T-helper 2 cell treated with Interferon-gamma antibody and Interleukin-4, amounts not matched to agents 100 ng/mL and 5 ng/mL, for 36 hours (primary cell): ENCODE results near the gene KCTD16. TPM values are rescaled to one million over a fixed set of nuclear protein-coding genes. Genes with fewer than 3 reads are reported as not detected.

Experiments
- intact Hi-C: fragments of 100-400 bp; cut with micrococcal nuclease; formaldehyde crosslinking; loops from one replicate; pipeline ENCODE4 v1.15.1; 2023
- total RNA-seq: library from RNA; stranded (reverse); gene quantifications from 2 replicates; pipeline ENCODE4 v1.2.3, GENCODE V29; 2022

Gene KCTD16
- total RNA-seq, 1 donor from 2014 or later = not detected

GRCh38 chr5:144162686-144163085 lies 8.0 kb upstream of the KCTD16 start:
- intact Hi-C loops = no loop called here

- intact Hi-C loops = no loop called here
Measured at GRCh38 chr5:144166696-144167095, 4.0 kb upstream of the KCTD16 start.

- intact Hi-C loops = no loop called here
Measured at GRCh38 chr5:144167998-144168397, 2.7 kb upstream of the KCTD16 start.

- intact Hi-C loops = loop anchor here (1.0 to 10.0 kb wide), 8 partner anchors 18 to 1815 kb away; no protein-coding TSS in a partner anchor
Measured at GRCh38 chr5:144169904-144170275, 783 bp upstream of the KCTD16 start.

DNA sequence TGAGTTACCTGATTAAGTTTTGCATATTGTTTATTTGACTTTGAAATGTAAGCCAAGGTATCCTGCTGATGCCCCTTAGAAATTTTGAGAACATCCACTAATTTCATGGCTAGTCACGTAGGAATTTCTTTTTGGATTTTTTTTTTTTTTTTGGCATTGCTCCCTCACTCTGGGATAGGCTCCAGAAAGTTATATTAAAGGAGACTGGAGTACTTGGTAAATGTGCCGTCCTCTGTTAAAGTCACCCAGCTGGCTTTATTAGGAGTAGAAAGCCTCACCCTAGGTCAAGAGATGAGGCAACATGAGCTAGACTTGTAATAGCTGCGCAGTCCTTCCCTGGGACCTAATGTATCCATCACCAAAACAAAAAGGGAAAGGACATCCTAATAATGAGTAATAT lies 3.1 kb downstream of the KCTD16 start:
- intact Hi-C loops = loop anchor here (5.0 to 10.0 kb wide), 4 partner anchors 821 to 1819 kb away; no protein-coding TSS in a partner anchor

- intact Hi-C loops = loop anchor here (10.0 kb wide), 1 partner anchor 1823 kb away; no protein-coding TSS in a partner anchor
Measured at GRCh38 chr5:144177548-144177947, 6.9 kb downstream of the KCTD16 start.

- intact Hi-C loops = loop anchor here (10.0 kb wide), 1 partner anchor 1824 kb away; no protein-coding TSS in a partner anchor
Measured at GRCh38 chr5:144179226-144179625, 8.6 kb downstream of the KCTD16 start.

DNA sequence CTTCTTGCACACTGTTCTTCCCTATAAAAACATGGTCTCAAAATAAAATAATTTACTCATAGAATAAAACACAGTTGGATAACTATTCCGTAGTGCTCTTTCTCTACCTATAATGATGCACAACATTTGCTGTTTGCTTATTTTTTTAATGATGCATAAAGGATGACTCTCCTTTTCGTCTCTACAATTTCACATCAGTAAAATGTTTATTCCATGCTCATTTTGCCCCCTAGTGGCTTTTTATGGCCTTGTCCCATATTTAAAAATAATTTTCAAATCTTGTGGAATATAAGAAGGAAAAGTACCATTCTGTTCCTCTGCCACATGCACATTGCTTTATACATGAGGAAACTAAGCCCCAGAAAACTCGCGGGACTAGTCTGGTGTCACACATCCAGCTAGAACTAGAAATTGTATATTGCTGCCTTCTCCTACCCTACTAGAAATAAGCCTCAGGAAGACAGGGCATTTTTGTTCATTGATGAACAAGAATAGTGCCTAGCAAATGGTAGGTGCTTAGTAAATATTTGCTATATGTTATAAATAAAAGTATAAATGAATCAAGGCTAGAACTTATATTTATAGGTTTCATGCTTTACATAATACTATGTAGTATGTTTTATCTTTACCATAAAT lies 12.7 kb downstream of the KCTD16 start:
- intact Hi-C loops = loop anchor here (5.0 to 10.0 kb wide), 2 partner anchors 1261 to 1409 kb away; partner anchors contain the start of gene ARHGAP26

GRCh38 chr5:144187699-144188294 lies 17.1 kb downstream of the KCTD16 start:
- intact Hi-C loops = loop anchor here (1.0 to 10.0 kb wide), 4 partner anchors 17 to 1413 kb away; partner anchors contain the start of genes ARHGAP26, KCTD16 and YIPF5

DNA sequence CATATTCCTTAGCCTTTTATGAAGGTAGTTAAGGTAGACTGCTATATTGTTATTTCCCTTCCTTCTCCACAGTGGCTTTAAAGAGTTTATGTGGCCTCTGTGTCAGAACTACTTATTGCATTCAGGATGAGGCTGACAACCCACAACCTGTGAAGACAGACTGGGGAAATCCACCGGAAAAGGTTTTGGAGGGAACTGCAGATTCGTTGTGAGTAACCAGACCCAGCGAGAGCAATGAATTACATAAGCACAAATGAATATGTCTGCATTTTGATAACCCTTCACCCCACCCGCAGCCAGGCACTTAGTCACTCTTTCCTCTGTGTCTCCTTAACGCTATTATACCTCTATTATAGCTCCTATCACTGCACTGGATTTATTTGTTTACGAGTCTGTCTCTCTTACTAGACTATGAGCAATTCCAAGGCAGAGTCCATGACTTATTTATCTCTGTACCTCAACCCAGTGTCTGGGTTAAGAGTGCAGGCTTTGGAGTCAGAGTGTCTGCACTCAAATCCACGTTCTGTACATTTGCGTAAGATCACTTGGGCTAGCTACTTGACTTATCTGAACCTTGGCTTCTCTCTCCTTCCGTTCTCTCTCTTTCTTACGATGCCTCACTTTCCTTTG lies 19.2 kb downstream of the KCTD16 start:
- intact Hi-C loops = loop anchor here (1.0 to 10.0 kb wide), 8 partner anchors 221 to 1415 kb away; partner anchors contain the start of genes ARHGAP26 and NR3C1

GRCh38 chr5:144191531-144191930 lies 20.9 kb downstream of the KCTD16 start:
- intact Hi-C loops = loop anchor here (2.0 to 10.0 kb wide), 3 partner anchors 297 to 969 kb away; no protein-coding TSS in a partner anchor

DNA sequence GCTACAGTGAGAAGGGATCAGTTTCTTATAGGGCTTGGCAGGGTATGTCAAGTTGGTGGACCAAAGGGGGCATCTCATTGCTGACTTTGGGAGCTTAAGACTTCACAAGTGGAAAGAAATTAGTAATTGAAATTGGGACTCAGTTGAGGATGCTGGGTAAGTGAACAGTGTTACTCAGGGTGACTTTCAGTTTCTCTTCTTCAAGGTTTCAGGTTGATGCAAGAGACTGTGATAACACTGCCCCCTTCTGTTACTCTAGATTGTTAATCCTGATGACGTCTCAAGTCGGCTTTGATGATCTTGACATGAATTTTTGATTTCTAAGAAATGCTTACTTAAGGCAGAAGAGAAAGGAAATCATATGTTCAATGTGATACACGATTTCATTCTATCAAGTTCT lies 21.3 kb downstream of the KCTD16 start:
- intact Hi-C loops = loop anchor here (1.0 to 10.0 kb wide), 6 partner anchors 22 to 1183 kb away; partner anchors contain the start of genes KCTD16 and YIPF5

GRCh38 chr5:144192661-144193060 lies 22.0 kb downstream of the KCTD16 start:
- intact Hi-C loops = loop anchor here (1.0 to 10.0 kb wide), 5 partner anchors 22 to 1183 kb away; partner anchors contain the start of genes KCTD16 and YIPF5

DNA sequence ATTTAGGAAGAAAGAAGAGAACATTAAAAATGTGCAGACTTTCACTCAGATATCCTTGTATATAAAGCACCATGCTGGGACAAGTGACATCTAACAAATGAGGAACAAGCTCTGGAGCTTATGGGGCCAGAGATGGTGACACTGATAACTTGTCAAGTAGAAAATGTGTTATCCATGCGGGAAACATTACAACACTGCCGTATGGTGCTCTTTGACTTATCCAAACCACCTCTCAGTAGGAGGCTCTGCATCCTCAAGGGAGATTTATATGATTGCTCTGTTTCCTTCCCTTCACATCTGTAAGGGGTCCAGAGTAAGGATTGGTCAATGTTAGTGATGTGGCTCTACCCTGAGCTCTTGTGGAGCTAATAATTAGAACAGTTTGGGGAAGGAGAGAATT lies 23.5 kb downstream of the KCTD16 start:
- intact Hi-C loops = loop anchor here (5.0 to 10.0 kb wide), 2 partner anchors 299 to 842 kb away; no protein-coding TSS in a partner anchor

- intact Hi-C loops = loop anchor here (10.0 kb wide), 1 partner anchor 301 kb away; no protein-coding TSS in a partner anchor
Measured at GRCh38 chr5:144195448-144195847, 24.8 kb downstream of the KCTD16 start.

DNA sequence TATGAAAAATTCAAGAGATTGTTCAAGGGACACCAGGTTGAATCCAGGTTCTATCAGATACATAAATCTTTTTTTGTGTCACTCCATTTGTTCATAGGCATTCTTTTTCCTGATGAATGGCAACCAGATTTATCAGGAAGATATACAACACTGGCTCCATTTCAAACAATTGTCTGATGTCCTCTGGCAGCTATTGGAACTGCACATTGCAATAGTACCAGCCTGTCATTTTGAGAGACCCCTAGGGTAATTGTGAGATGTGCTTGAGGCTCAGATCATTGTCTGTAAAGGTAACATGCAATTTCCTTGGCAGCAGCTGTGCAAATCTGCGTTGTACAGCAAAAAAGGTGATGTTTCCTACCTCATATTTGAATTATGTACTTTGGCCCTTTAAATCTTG lies 25.9 kb downstream of the KCTD16 start:
- intact Hi-C loops = loop anchor here (10.0 kb wide), 1 partner anchor 302 kb away; no protein-coding TSS in a partner anchor

DNA sequence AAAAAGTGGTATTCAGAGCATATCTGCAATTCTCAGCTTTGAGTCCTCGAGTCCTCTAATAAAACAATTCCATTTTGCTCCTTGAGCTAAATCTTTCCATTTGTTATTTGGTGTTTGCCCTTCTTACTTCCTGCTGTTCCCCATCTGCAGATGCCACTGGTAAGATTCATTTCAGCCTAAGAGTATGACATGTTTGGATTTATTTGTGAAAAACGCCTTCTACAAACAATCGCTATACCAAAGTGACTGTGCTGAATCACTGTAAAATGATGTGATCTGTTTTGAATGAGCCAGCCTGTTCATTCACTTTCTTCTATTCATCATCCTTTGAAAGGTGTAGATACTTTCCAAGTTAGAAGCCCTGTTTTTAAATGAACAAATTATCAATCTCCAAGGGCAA lies 27.7 kb downstream of the KCTD16 start:
- intact Hi-C loops = loop anchor here (10.0 kb wide), 1 partner anchor 304 kb away; no protein-coding TSS in a partner anchor

- intact Hi-C loops = loop anchor here (5.0 to 10.0 kb wide), 4 partner anchors 901 to 1923 kb away; no protein-coding TSS in a partner anchor
Measured at GRCh38 chr5:144201588-144201987, 30.9 kb downstream of the KCTD16 start.

GRCh38 chr5:144202072-144202471 lies 31.4 kb downstream of the KCTD16 start:
- intact Hi-C loops = loop anchor here (5.0 to 10.0 kb wide), 4 partner anchors 900 to 1923 kb away; no protein-coding TSS in a partner anchor

DNA sequence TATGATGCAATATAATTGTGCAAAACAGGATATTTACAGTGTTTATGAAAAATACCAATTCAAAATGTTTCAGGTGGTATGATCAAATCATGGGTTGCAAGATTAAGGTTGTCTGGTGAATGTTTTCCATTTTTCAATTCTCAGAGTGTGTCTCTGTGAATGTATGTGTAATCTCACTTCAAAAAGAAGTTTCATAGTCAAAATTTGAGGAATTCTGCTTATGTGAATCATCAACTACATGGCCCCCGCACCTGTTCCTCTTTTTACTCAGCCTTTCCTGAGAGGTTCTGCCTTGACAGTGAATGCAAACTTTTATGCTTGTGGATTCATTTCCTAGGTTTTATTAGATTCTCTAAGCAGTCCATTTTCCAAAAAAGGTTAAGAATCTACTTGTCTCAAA lies 32.1 kb downstream of the KCTD16 start:
- intact Hi-C loops = loop anchor here (1.0 to 10.0 kb wide), 5 partner anchors 900 to 1922 kb away; no protein-coding TSS in a partner anchor
